ENCODE data around the gene CYP26B1. TPM values are rescaled to one million over a fixed set of nuclear protein-coding genes. Genes with fewer than 3 reads are reported as not detected.

The CYP26B1 gene
- polyA plus RNA-seq, 4 donors = 14.8 to 18.3 (median 15.8) TPM

GRCh38 chr2:72155737-72156136 lies 8.1 kb upstream of the CYP26B1 start:
- no peak for DNase-seq (ENCODE audit: low read depth in 4 of 4, low spot score in 2 of 4)

GRCh38 chr2:72155151-72155550 lies 7.5 kb upstream of the CYP26B1 start:
- DNase-seq (ENCODE audit: low read depth in 4 of 4, low spot score in 2 of 4) = no peak

GRCh38 chr2:72154386-72154975 lies 6.8 kb upstream of the CYP26B1 start:
- no peak for DNase-seq (ENCODE audit: low read depth in 4 of 4, low spot score in 2 of 4)

- no peak for DNase-seq (ENCODE audit: low read depth in 4 of 4, low spot score in 2 of 4)
These were observed 6.3 kb upstream of the CYP26B1 start for GRCh38 chr2:72153924-72154323.

- no peak for DNase-seq (ENCODE audit: low read depth in 4 of 4, low spot score in 2 of 4)
These were observed 5.5 kb upstream of the CYP26B1 start for GRCh38 chr2:72153026-72153791.

- no peak for DNase-seq (ENCODE audit: low read depth in 4 of 4, low spot score in 2 of 4)
These were observed 3.2 kb upstream of the CYP26B1 start for GRCh38 chr2:72150861-72151356.

- DNase-seq (ENCODE audit: low read depth in 4 of 4, low spot score in 2 of 4) = peak in 3 of 4 donors; percentile 77 to 88 (median 77)
These were observed 2.6 kb upstream of the CYP26B1 start for GRCh38 chr2:72150157-72150860.

- no peak for DNase-seq (ENCODE audit: low read depth in 4 of 4, low spot score in 2 of 4)
These were observed 2.0 kb upstream of the CYP26B1 start for GRCh38 chr2:72149556-72150156.

GRCh38 chr2:72148837-72149555 lies 1.3 kb upstream of the CYP26B1 start:
- no peak for DNase-seq (ENCODE audit: low read depth in 4 of 4, low spot score in 2 of 4)

- no peak for DNase-seq (ENCODE audit: low read depth in 4 of 4, low spot score in 2 of 4)
These were observed 558 bp upstream of the CYP26B1 start for GRCh38 chr2:72148003-72148836.

- DNase-seq (ENCODE audit: low read depth in 4 of 4, low spot score in 2 of 4) = no peak
These were observed 1.0 kb downstream of the CYP26B1 start for GRCh38 chr2:72146347-72147302.

- no peak for DNase-seq (ENCODE audit: low read depth in 4 of 4, low spot score in 2 of 4)
These were observed 1.9 kb downstream of the CYP26B1 start for GRCh38 chr2:72145658-72146329.

- DNase-seq (ENCODE audit: low read depth in 4 of 4, low spot score in 2 of 4) = no peak
These were observed 2.4 kb downstream of the CYP26B1 start for GRCh38 chr2:72145289-72145657.

GRCh38 chr2:72144632-72145288 lies 2.9 kb downstream of the CYP26B1 start:
- no peak for DNase-seq (ENCODE audit: low read depth in 4 of 4, low spot score in 2 of 4)

GRCh38 chr2:72144274-72144631 lies 3.4 kb downstream of the CYP26B1 start:
- DNase-seq (ENCODE audit: low read depth in 4 of 4, low spot score in 2 of 4) = no peak

GRCh38 chr2:72143441-72144273 lies 4.0 kb downstream of the CYP26B1 start:
- no peak for DNase-seq (ENCODE audit: low read depth in 4 of 4, low spot score in 2 of 4)
